22Rv1 (cell line): Measurements from ENCODE around the gene GLIS1.

Experiments
- CTCF ChIP-seq: fragments of 450-650 bp; IDR thresholded peaks from 2 replicates; pipeline ENCODE4 v1.5.1; 2017; ENCODE audit warnings: mild to moderate bottlenecking
- ZFX ChIP-seq: fragments of 450-650 bp; IDR thresholded peaks from 2 replicates; pipeline ENCODE4 v1.6.1; 2017; ENCODE audit warnings: antibody characterized with exemption, borderline replicate concordance

DNA sequence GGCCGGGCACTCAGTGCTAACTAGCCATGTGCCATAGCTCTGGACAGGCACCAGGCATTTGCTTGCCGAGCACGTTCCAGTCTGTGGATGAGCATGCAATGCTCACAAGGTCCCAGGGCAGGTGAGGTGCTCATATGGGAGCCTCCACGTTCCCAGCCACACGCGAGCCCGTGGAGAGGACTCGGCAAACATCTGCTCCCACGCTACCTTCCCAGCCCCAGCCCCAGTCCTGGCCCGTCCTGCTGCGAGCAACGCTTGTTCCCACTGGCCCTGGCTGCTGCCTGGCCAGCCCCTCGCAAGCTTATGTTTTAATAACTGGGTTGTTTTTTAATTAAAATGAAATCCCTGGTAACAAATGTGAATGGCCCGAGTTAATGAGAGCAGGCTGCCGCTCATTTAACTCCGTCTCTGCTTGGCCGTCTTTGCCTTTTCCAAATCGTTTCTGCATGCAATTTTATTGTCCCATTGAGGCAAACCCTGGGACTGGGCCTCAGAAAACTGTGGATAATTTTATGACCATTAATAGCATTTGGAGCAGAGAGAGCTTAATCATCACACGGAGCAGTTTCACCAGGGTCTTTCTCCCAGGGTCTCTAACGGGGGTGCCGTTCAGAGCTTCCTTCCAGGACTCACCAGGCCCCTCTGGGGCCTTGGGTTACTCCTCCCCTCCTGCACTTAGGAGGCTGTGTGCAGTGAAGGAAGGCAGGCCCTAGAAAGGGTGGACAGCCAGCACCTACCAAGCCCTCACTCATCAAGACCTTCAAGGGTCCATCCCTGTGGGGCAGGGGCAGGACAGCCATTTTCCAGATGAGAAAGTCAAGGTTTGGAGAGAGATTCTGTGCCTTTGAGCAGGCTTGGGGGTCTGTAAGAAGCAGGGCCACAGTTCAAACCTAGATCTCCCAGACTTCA is 136.8 kb downstream of the GLIS1 start:
- no peak for TF ChIP-seq CTCF
- no peak for TF ChIP-seq ZFX
